ENCODE measurements around the gene VANGL2.
"Not testable (repeated sequence)": the region's sequence is repeated elsewhere in the genome, so short reads cannot be mapped to it uniquely, and the experiment has no call there.

DNA sequence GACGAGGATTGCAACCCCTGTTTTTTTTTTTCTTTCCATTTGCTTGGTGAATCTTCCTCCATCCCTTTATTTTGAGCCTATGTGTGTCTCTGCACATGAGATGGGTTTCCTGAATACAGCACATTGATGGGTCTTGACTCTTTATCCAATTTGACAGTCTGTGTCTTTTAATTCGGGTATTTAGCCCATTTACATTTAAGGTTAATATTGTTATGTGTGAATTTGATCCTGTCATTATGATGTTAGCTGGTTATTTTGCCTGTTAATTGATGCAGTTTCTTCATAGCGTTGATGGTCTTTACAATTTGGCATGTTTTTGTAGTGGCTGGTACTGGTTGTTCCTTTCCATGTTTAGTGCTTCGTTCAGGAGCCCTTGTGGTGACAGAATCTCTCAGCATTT is 12.0 kb upstream of the VANGL2 start:
- not testable (repeated sequence) for TF ChIP-seq CTCF (conservative IDR thresholded peaks at IDR 0.05 in 1 of 2, IDR thresholded peaks at IDR 0.05 in 1 of 2; ENCODE audit: extremely low read depth in 1 of 2, insufficient read depth in 1 of 2, low read depth in 1 of 2, low read length in 2 of 2); EZH2 (IDR thresholded peaks at IDR 0.05; ENCODE audit: borderline replicate concordance, low read length)

Data from mammary epithelial cell (primary cell).